B cell (primary cell): ENCODE measurements around the gene KIAA0232.

Experiments used
- CTCF ChIP-seq: fragments of 200-600 bp; IDR thresholded peaks from one replicate; pipeline ENCODE4 v1.8.0; 2022; ENCODE audit warnings: antibody characterized with exemption, mild to moderate bottlenecking
- EZH2 ChIP-seq: IDR thresholded peaks from 2 replicates; pipeline ENCODE4 v1.6.1; 2012; ENCODE audit warnings: borderline replicate concordance, low read depth, mild to moderate bottlenecking, moderate library complexity, low read length; ENCODE audit not compliant: insufficient read depth, poor library complexity, severe bottlenecking

- TF ChIP-seq EZH2: no peak
- no peak for TF ChIP-seq CTCF
These were observed 21.7 kb downstream of the KIAA0232 start for GRCh38 chr4:6804082-6804752.
